MCF 10A (cell line): ENCODE results near the gene PSMA6. TPM values are rescaled to one million over a fixed set of nuclear protein-coding genes. Genes with fewer than 3 reads are reported as not detected.

Experiments
- Bru-seq: library from RNA; stranded (reverse); fragments of 400-500 nt; gene quantifications from one replicate; lab custom pipeline; 2021; lab: Mats Ljungman, UMichigan
- BruChase-seq, 2 experiments: library from RNA; stranded (reverse); fragments of 400-500 nt; gene quantifications; one replicate each; lab custom pipeline; 2021; lab: Mats Ljungman, UMichigan
- BruUV-seq: library from RNA; stranded (reverse); fragments of 400-500 nt; replicated peaks from 2 replicates; lab custom pipeline; 2021; lab: Mats Ljungman, UMichigan
- CTCF ChIA-PET: fragments of 300-600 bp; sonication (Branson Sonifier 250); formaldehyde crosslinking; extraction: SDS; loops from one replicate; lab custom pipeline; 2021; ENCODE audit warnings: antibody characterized with exemption, inconsistent platforms; lab: Yijun Ruan, JAX
- POLR2A ChIA-PET: fragments of 300-600, 350-650 bp; sonication (Branson Sonifier 250); formaldehyde crosslinking; extraction: SDS; loops from one replicate; lab custom pipeline; 2020; ENCODE audit warnings: antibody characterized with exemption, inconsistent platforms; lab: Yijun Ruan, JAX
- DNase-seq: peaks from one replicate; pipeline ENCODE4 v3.0.0-alpha.2; 2018; ENCODE audit not compliant: unreplicated experiment
- H3K27ac Mint-ChIP-seq: one replicate; pipeline ENCODE4 v1.8.0; 2022; ENCODE audit warnings: mild to moderate bottlenecking, low read depth, mixed read lengths; ENCODE audit not compliant: unreplicated experiment
- H3K27me3 Mint-ChIP-seq: one replicate; pipeline ENCODE4 v1.8.0; 2022; ENCODE audit warnings: mixed read lengths; ENCODE audit not compliant: insufficient read depth, unreplicated experiment
- H3K36me3 Mint-ChIP-seq: one replicate; pipeline ENCODE4 v1.8.0; 2022; ENCODE audit warnings: mild to moderate bottlenecking, moderate library complexity, mixed read lengths; ENCODE audit not compliant: insufficient read depth, unreplicated experiment
- H3K4me1 Mint-ChIP-seq: one replicate; pipeline ENCODE4 v1.8.0; 2022; ENCODE audit warnings: mixed read lengths; ENCODE audit not compliant: insufficient read depth, unreplicated experiment
- H3K4me3 Mint-ChIP-seq: one replicate; pipeline ENCODE4 v1.8.0; 2022; ENCODE audit warnings: mild to moderate bottlenecking, moderate library complexity, mixed read lengths; ENCODE audit not compliant: unreplicated experiment
- H3K9me3 Mint-ChIP-seq: one replicate; pipeline ENCODE4 v1.8.0; 2022; ENCODE audit warnings: mixed read lengths; ENCODE audit not compliant: unreplicated experiment
- CTCF ChIP-seq: fragments of 200-600 bp; IDR thresholded peaks from one replicate; pipeline ENCODE4 v1.8.0; 2022; ENCODE audit warnings: antibody characterized with exemption, mild to moderate bottlenecking; ENCODE audit not compliant: unreplicated experiment
- intact Hi-C: fragments of 100-400 bp; cut with micrococcal nuclease; formaldehyde crosslinking; loops from 2 replicates; pipeline ENCODE4 v1.14.1; 2022
- long read RNA-seq: library from polyadenylated mRNA; stranded (forward); transcript quantifications from one replicate; pipeline ENCODE4 v2.0.0, GENCODE V29; 2022
- total RNA-seq: library from RNA; stranded (reverse); gene quantifications from 2 replicates; pipeline ENCODE4 v1.2.3, GENCODE V29; 2022

Gene PSMA6
- total RNA-seq (260 and 322 TPM in 2 replicates), Bru-seq, nascent RNA (percentile 95 among the genes with signal in this experiment), BruChase-seq, experiment 1, labeled RNA remaining after a 6-hour chase (percentile 99 among the genes with signal in this experiment), BruChase-seq, experiment 2, labeled RNA remaining after a 2-hour chase (percentile 98 among the genes with signal in this experiment)
- long read RNA-seq, full-length matches to known transcripts, result 431 of 446 reads
- long read RNA-seq, partial matches to known transcripts, result 0 of 446 reads
- long read RNA-seq, other reads (novel, unspliced or antisense), result 15 of 446 reads

DNA sequence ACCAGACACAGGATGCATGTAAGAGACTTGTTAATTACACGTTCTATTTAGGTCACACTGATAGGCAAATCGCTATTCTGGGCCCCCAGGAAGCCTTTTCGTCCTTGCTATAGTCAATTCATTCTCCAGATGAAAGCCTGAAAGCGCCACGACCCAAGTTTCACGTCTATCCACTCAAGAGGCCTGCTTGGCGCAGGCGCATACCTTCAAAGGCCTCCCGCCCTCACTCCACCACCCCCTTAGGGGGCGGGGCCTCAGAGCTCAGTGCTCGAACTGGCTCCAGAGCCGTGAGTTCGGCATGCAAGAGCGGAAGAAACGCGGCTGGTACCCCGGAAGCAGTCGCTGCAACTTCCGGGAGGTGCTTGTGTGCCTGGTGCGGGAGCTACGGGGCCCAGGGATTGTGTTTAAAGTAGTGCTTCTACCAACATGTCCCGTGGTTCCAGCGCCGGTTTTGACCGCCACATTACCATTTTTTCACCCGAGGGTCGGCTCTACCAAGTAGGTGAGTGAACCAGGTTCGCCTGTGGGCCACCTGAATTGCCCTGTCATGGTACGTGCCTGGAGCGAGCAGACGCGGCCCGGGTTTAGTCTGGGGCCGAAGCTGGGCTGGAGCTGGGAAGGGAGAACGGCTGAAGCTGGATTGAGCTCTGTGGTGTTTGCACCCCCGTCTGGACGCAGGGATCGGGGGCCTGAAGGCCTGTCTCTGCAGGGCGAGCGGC, at the start of gene PSMA6:
PSMA6 (plus strand) TSS at position 332 of the 719 bp plus-strand sequence; CDS start at position 427, 95 bp downstream.
- H3K27me3 Mint-ChIP-seq, result no peaks in the 10 kb centered on the region
- peaks cover 11% of the 10 kb centered on the region for H3K36me3 Mint-ChIP-seq
- CTCF ChIA-PET, result interaction anchor here (0.6 to 2.1 kb wide), 13 partner anchors 8 to 229 kb away, joined by 3 to 10 read pairs (median 4); partner anchors contain the start of gene NFKBIA
- TF ChIP-seq CTCF, result no peak
- BruUV-seq, result TSS peak; percentile 65
- peak; percentile 99 for DNase-seq
- POLR2A ChIA-PET, result interaction anchor here (0.6 to 6.3 kb wide), 48 partner anchors 8 to 534 kb away, joined by 3 to 178 read pairs (median 5); partner anchors contain the start of genes BAZ1A, BRMS1L, FAM177A1 and NFKBIA
- H3K4me3 Mint-ChIP-seq, result peak within 1 kb of the TSS; percentile 91
- peak within 1 kb of the TSS; percentile 96 for H3K27ac Mint-ChIP-seq
- peaks cover 11% of the 10 kb centered on the region for H3K4me1 Mint-ChIP-seq
- intact Hi-C loops, result loop anchor here (1.0 to 10.0 kb wide), 6 partner anchors 45 to 169 kb away; partner anchors contain the start of gene PRORP
- H3K9me3 Mint-ChIP-seq, result no peaks in the 10 kb centered on the region

DNA sequence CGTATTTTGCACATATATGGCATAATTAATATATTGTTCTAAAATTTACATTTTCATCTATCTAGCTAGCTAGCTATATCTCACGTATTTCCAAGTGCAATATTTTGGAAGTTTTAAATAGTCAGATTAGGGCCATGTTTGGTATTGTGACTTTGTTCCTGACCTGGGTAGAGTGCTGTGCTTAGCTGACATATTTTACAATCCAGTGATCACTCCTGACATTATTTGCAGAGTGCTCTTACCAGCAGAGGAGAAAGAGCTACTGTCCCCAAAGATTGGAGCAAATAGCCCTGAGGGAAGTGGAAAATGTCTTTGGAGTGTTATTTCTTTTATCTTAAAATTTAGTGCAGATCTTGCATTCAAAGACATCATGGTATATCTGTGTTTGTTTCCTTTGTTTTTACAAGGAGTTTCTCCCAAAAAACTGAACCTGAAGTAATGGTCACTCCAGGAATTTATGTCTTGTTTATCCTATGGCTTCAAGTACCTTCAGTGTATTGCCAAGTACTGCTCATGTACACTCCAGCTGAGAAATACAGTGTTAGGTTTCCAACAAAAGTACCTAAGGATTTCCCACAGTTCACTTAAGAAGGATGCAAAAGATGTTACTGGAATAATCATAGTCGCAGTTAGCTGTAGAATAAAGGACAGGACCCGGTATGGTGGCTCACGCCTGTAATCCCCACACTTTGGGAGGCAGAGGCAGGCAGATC, 49.4 kb upstream of the PSMA6 start:
- Mint-ChIP-seq H3K4me3 (no peak overlapping the region), H3K27ac (no peak overlapping the region), H3K27me3 (no peaks in the 10 kb centered on the region), H3K9me3 (no peaks in the 10 kb centered on the region), H3K36me3 (peaks cover 17% of the 10 kb centered on the region), H3K4me1 (no peaks in the 10 kb centered on the region)
- intact Hi-C loops, result no loop called here
- ChIA-PET POLR2A (no interaction called here), CTCF (interaction anchor here (0.7 to 2.0 kb wide), 2 partner anchors 13 to 119 kb away, joined by 3 to 8 read pairs; no protein-coding TSS in a partner anchor)
- DNase-seq, result no peak
- no TSS peak for BruUV-seq
- TF ChIP-seq CTCF, result no peak

DNA sequence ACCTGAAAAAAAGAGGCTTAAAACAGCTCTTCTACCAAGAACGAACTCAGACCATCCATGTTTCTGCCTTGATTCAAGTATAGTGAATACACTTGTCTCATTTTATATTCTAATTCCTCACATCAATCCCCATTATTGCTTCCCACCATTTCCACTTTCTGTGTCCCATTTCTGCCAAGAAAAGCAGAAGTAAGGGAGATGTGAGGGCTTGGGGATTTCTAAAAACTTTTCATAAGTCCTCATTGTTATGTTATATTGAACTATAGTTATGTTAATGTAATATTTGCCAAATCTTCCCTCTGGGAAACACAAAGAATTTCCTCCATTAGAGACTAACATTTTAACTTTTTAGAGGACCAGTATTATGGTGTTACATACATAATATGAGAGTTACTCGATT, 48.2 kb upstream of the PSMA6 start:
- Mint-ChIP-seq H3K4me3 (no peak overlapping the region), H3K4me1 (no peaks in the 10 kb centered on the region), H3K27ac (no peak overlapping the region), H3K36me3 (peaks cover 16% of the 10 kb centered on the region), H3K27me3 (no peaks in the 10 kb centered on the region), H3K9me3 (no peaks in the 10 kb centered on the region)
- BruUV-seq, result no TSS peak
- intact Hi-C loops, result no loop called here
- TF ChIP-seq CTCF, result no peak
- CTCF ChIA-PET, result interaction anchor here (0.6 to 2.0 kb wide), 2 partner anchors 14 to 63 kb away, joined by 4 to 8 read pairs; no protein-coding TSS in a partner anchor
- POLR2A ChIA-PET, result no interaction called here
- DNase-seq, result no peak
